Endodermal cell (in vitro differentiated cells): ENCODE data around the gene NGFR. TPM values are rescaled to one million over a fixed set of nuclear protein-coding genes. Genes with fewer than 3 reads are reported as not detected.

Experiments
- DNase-seq: peaks from one replicate; pipeline ENCODE4 v3.0.0-alpha.2; 2017
- H3K27ac ChIP-seq: 2 replicates; pipeline ENCODE4 v1.5.1; 2013; ENCODE audit warnings: mild to moderate bottlenecking, low read depth, low read length, moderate library complexity
- H3K27me3 ChIP-seq: 2 replicates; pipeline ENCODE4 v1.6.1; 2013; ENCODE audit warnings: mild to moderate bottlenecking, low read length, moderate library complexity; ENCODE audit not compliant: insufficient read depth, control insufficient read depth, poor library complexity, severe bottlenecking
- H3K36me3 ChIP-seq: 2 replicates; pipeline ENCODE4 v1.7.0; 2013; ENCODE audit warnings: mild to moderate bottlenecking, low read length, moderate library complexity; ENCODE audit not compliant: control insufficient read depth, insufficient read depth
- H3K4me1 ChIP-seq: one replicate; pipeline ENCODE4 v1.7.0; 2013; ENCODE audit warnings: low read length; ENCODE audit not compliant: control insufficient read depth, insufficient read depth
- H3K4me3 ChIP-seq: 2 replicates; pipeline ENCODE4 v1.5.1; 2013; ENCODE audit warnings: mild to moderate bottlenecking, low read length, moderate library complexity
- H3K9ac ChIP-seq: 2 replicates; pipeline ENCODE4 v1.6.1; 2013; ENCODE audit warnings: mild to moderate bottlenecking, low read length, moderate library complexity; ENCODE audit not compliant: poor library complexity, severe bottlenecking; ENCODE audit errors: extremely low read depth
- H3K9me3 ChIP-seq: 2 replicates; pipeline ENCODE4 v1.6.1; 2013; ENCODE audit warnings: mild to moderate bottlenecking, low read length, moderate library complexity; ENCODE audit not compliant: control insufficient read depth
- H3K27ac Mint-ChIP-seq: 2 replicates; pipeline ENCODE4 v1.8.0; 2020; ENCODE audit warnings: mixed read lengths
- H3K27me3 Mint-ChIP-seq: 2 replicates; pipeline ENCODE4 v1.8.0; 2021; ENCODE audit warnings: mild to moderate bottlenecking, mixed read lengths; ENCODE audit not compliant: insufficient read depth
- H3K36me3 Mint-ChIP-seq: 2 replicates; pipeline ENCODE4 v1.8.0; 2020; ENCODE audit warnings: low read depth, mixed read lengths
- H3K4me1 Mint-ChIP-seq: 2 replicates; pipeline ENCODE4 v1.8.0; 2020; ENCODE audit warnings: mixed read lengths
- H3K4me3 Mint-ChIP-seq: 2 replicates; pipeline ENCODE4 v1.8.0; 2020; ENCODE audit warnings: mild to moderate bottlenecking, moderate library complexity, mixed read lengths
- H3K9me3 Mint-ChIP-seq: 2 replicates; pipeline ENCODE4 v1.8.0; 2020; ENCODE audit warnings: mild to moderate bottlenecking, mixed read lengths
- WGBS, 2 experiments: methylation state at CpG; one replicate each; pipeline versions ENCODE4 v1.1.5 to v1.1.7; 2013; ENCODE audit warnings: missing lambda C conversion rate in 2 of 2, mixed read lengths in 1 of 2; ENCODE audit not compliant: insufficient coverage in 1 of 2, insufficient read length in 1 of 2; 5-methylcytosine and 5-hydroxymethylcytosine counted together
- total RNA-seq, 2 donors: library from RNA; stranded (reverse); fragmentation: NEBNext Ultra II Directional in 1 of 2; extraction: Animal tissue kit (Norgen Biotek cat#: 25700) in 1 of 2; gene quantifications; 2 replicates in 1 of 2; 3 replicates in 1 of 2; pipeline ENCODE4 v1.2.1, GENCODE V29; 2021
- TF ChIP-seq, protein P1 (sequence below): fragments of 200-600 bp; sonication (generic); conservative IDR thresholded peaks from 2 replicates; pipeline ENCODE4 v1.5.0; 2021; ENCODE audit warnings: antibody characterized with exemption, mild to moderate bottlenecking

The NGFR gene
- total RNA-seq, 2 donors from 2014 or later: 1.3 to 1.6 TPM

DNA sequence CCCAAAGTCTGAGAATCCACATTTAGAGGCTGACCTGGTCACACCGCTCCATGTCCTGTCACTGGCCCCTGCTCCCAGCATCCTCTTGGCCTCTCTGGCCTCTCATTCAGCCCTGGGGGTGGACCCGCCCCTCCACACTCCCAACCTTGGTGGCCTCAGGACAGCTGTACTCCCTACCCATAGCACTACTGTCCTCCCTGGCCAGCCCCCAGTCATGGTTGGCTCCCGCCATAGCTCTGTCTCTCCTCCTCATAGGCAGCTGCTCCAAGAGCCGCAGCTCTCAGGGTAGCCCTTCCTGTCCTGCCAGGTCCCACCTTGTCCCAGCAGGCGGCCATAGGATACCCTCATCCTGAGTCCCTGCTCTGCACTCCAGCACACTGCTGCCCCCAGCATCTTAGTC is 42.4 kb upstream of the NGFR start:
- H3K4me3 Mint-ChIP-seq: no peak overlapping the region
- H3K9me3 Mint-ChIP-seq: no peaks in the 10 kb centered on the region
- no peak overlapping the region for H3K27ac ChIP-seq
- H3K36me3 Mint-ChIP-seq: no peaks in the 10 kb centered on the region
- H3K9ac ChIP-seq: no peak overlapping the region
- H3K36me3 ChIP-seq: no peaks in the 10 kb centered on the region
- H3K27me3 ChIP-seq: peaks cover 31% of the 10 kb centered on the region
- 93 to 94% methylated on average over 2 to 5 of the region's 5 CpGs for WGBS, 2 experiments
- H3K4me1 Mint-ChIP-seq: no peaks in the 10 kb centered on the region
- TF ChIP-seq, protein P1, sequence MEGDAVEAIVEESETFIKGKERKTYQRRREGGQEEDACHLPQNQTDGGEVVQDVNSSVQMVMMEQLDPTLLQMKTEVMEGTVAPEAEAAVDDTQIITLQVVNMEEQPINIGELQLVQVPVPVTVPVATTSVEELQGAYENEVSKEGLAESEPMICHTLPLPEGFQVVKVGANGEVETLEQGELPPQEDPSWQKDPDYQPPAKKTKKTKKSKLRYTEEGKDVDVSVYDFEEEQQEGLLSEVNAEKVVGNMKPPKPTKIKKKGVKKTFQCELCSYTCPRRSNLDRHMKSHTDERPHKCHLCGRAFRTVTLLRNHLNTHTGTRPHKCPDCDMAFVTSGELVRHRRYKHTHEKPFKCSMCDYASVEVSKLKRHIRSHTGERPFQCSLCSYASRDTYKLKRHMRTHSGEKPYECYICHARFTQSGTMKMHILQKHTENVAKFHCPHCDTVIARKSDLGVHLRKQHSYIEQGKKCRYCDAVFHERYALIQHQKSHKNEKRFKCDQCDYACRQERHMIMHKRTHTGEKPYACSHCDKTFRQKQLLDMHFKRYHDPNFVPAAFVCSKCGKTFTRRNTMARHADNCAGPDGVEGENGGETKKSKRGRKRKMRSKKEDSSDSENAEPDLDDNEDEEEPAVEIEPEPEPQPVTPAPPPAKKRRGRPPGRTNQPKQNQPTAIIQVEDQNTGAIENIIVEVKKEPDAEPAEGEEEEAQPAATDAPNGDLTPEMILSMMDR: no peak
- DNase-seq: no peak
- H3K9me3 ChIP-seq: no peaks in the 10 kb centered on the region
- H3K27ac Mint-ChIP-seq: no peak overlapping the region
- H3K4me1 ChIP-seq: no peaks in the 10 kb centered on the region
- H3K27me3 Mint-ChIP-seq: peaks cover 62% of the 10 kb centered on the region
- no peak overlapping the region for H3K4me3 ChIP-seq

- Histone ChIP-seq H3K9me3 (no peaks in the 10 kb centered on the region), H3K27ac (peak overlapping the region; percentile 29), H3K4me1 (no peaks in the 10 kb centered on the region), H3K4me3 (no peak overlapping the region), H3K36me3 (no peaks in the 10 kb centered on the region), H3K27me3 (peaks cover 22% of the 10 kb centered on the region), H3K9ac (no peak overlapping the region)
- Mint-ChIP-seq H3K4me1 (peaks cover 6% of the 10 kb centered on the region), H3K9me3 (no peaks in the 10 kb centered on the region), H3K27ac (no peak overlapping the region), H3K27me3 (peaks cover 57% of the 10 kb centered on the region), H3K4me3 (no peak overlapping the region), H3K36me3 (no peaks in the 10 kb centered on the region)
- DNase-seq: no peak
- 66 to 90% methylated on average over 2 to 5 of the region's 5 CpGs for WGBS, 2 experiments
- TF ChIP-seq, protein P1: no peak
Observed at GRCh38 chr17:49454050-49454449, 41.0 kb upstream of the NGFR start.

DNA sequence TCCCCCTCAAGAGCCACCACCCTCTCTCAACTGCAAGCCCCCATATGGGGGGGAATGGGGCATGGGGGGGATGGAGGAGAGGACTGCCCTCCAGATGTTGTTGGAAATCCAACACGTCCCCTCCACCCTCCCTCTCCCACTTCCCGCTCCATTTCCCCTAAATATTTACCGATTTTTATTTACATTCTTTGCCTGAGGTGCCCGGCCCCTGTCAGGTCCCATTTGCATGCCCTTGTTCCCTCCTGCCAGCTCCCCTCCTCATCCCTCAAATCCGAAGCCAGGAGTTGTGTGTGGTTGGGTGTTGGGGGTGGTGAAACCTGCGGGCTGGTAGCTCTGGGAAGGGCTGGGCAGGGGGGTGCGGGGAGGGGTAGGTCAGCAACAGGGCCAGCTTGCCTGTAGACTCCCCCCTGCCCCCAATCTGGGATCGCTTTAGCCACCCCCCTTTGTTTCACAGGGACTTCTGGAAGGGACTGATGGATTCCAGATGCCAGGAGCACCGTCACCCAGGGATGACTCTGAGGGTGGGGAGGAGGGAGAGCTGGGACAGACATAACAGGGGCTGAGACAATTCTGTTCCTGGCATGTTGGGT is 39.7 kb upstream of the NGFR start:
- TF ChIP-seq, protein P1: no peak
- no peaks in the 10 kb centered on the region for H3K36me3 Mint-ChIP-seq
- Histone ChIP-seq H3K9me3 (no peaks in the 10 kb centered on the region), H3K27ac (no peak overlapping the region), H3K4me1 (peaks cover 7% of the 10 kb centered on the region), H3K36me3 (no peaks in the 10 kb centered on the region), H3K4me3 (no peak overlapping the region), H3K27me3 (peaks cover 22% of the 10 kb centered on the region), H3K9ac (no peak overlapping the region)
- peaks cover 58% of the 10 kb centered on the region for H3K27me3 Mint-ChIP-seq
- H3K9me3 Mint-ChIP-seq: no peaks in the 10 kb centered on the region
- 63 to 100% methylated on average over 1 to 8 of the region's 9 CpGs for WGBS, 2 experiments
- no peak overlapping the region for H3K27ac Mint-ChIP-seq
- no peak overlapping the region for H3K4me3 Mint-ChIP-seq
- H3K4me1 Mint-ChIP-seq: peaks cover 17% of the 10 kb centered on the region
- no peak for DNase-seq
